Gastrocnemius medialis (tissue), 4 donors: Measurements from ENCODE around the gene LZTS2. TPM values are rescaled to one million over a fixed set of nuclear protein-coding genes. Genes with fewer than 3 reads are reported as not detected.

Source experiments
- ATAC-seq, 2 donors: fragments of 150-250 bp; one replicate each; pipeline ENCODE4 v1.9.1; 2016
- DNase-seq, 2 donors: peaks; one replicate each; pipeline ENCODE4 v3.0.0-alpha.2; 2019
- H3K27ac ChIP-seq, 4 donors: fragments of 200-600 bp; sonication (generic); 1 replicate in 1 of 4; 2 replicates in 3 of 4; pipeline ENCODE4 v1.5.1; 2016 to 2018; ENCODE audit warnings: mild to moderate bottlenecking in 2 of 4, moderate library complexity in 1 of 4
- H3K27me3 ChIP-seq, 3 donors: fragments of 200-600 bp; sonication (generic) in 2 of 3; 1 replicate in 1 of 3; 2 replicates in 2 of 3; pipeline versions ENCODE4 v1.5.1 to v1.6.0; 2016 to 2019; ENCODE audit warnings: mild to moderate bottlenecking in 1 of 3, moderate library complexity in 1 of 3
- H3K36me3 ChIP-seq, 2 donors: fragments of 200-600 bp; sonication (generic) in 1 of 2; one replicate each; pipeline ENCODE4 v1.5.1; 2017 to 2018
- H3K4me1 ChIP-seq, 2 donors: fragments of 200-600 bp; sonication (generic) in 1 of 2; one replicate each; pipeline ENCODE4 v1.5.1; 2016 to 2017; ENCODE audit warnings: mild to moderate bottlenecking in 2 of 2
- H3K4me3 ChIP-seq, 4 donors: fragments of 200-600 bp; sonication (generic) in 3 of 4; 1 replicate in 1 of 4; 2 replicates in 3 of 4; pipeline ENCODE4 v1.5.1; 2016 to 2019; ENCODE audit warnings: mild to moderate bottlenecking in 2 of 4
- H3K9me3 ChIP-seq, 3 donors: fragments of 200-600 bp; sonication (generic) in 2 of 3; 1 replicate in 1 of 3; 2 replicates in 2 of 3; pipeline ENCODE4 v1.5.1; 2016 to 2019
- CTCF ChIP-seq, 5 experiments: fragments of 450-650 bp in 3 of 5; fragments of 200-600 bp in 2 of 5; sonication (generic) in 2 of 5; IDR thresholded peaks in 4 of 5; conservative IDR thresholded peaks in 1 of 5; 1 replicate in 4 of 5; 2 replicates in 1 of 5; pipeline ENCODE4 v1.5.1; 2016 to 2019; ENCODE audit warnings: antibody characterized with exemption in 5 of 5, mild to moderate bottlenecking in 3 of 5, moderate library complexity in 3 of 5
- POLR2A ChIP-seq, 2 donors: fragments of 450-650 bp; IDR thresholded peaks; one replicate each; pipeline ENCODE4 v1.6.1; 2017; ENCODE audit warnings: antibody characterized with exemption in 2 of 2, mild to moderate bottlenecking in 2 of 2, moderate library complexity in 2 of 2
- in situ Hi-C, 4 donors: fragments of 200-750 bp; cut with MboI; loops; one replicate each; pipeline versions ENCODE4 v1.15.0 to v1.8.0; 2017; ENCODE audit warnings: low sequenced_read_pairs in 4 of 4
- intact Hi-C: fragments of 100-400 bp; cut with DNase I; formaldehyde crosslinking; loops from one replicate; pipeline ENCODE4 v1.15.1; 2023; ENCODE audit warnings: low total_unique reads
- total RNA-seq, 4 donors: library from RNA; depleted of rRNA; stranded (reverse); fragments of >200 nt; gene quantifications; one replicate each; pipeline versions ENCODE4 v1.1.0 to v1.2.3, GENCODE V29; 2016

Gene LZTS2
- total RNA-seq, 4 donors from 2014 or later, result 22.5 to 44.7 (median 26.7) TPM

- peak overlapping the region; percentile 95 to 100 (median 98) for H3K27ac ChIP-seq
Measured at GRCh38 chr10:100998991-100999741, 442 bp upstream of the LZTS2 start.

GRCh38 chr10:101000127-101000914 lies 713 bp downstream of the LZTS2 start:
- ATAC-seq (no peak), DNase-seq (no peak)
- TF ChIP-seq CTCF (IDR thresholded peaks at IDR 0.05 in 4 of 5, conservative IDR thresholded peaks at IDR 0.05 in 1 of 5), result no peak
- TF ChIP-seq POLR2A (IDR thresholded peaks at IDR 0.05), result no peak
- intact Hi-C loops, result no loop called here
- Histone ChIP-seq H3K27ac (peak overlapping the region; percentile 95 to 100 (median 98)), H3K9me3 (no peaks in the 10 kb centered on the region), H3K4me1 (peaks cover 38 to 54% of the 10 kb centered on the region in 2 donors), H3K36me3 (peaks cover 0 to 12% of the 10 kb centered on the region in 2 donors), H3K27me3 (no peaks in the 10 kb centered on the region), H3K4me3 (peak overlapping the region; percentile 64 to 94 (median 78))
- in situ Hi-C loops, result no loop called here

More at GRCh38 chr10:100998991-100999741, 442 bp upstream of the LZTS2 start:
- H3K9me3 ChIP-seq, result no peaks in the 10 kb centered on the region
- H3K4me3 ChIP-seq, result peak overlapping the region; percentile 65 to 97 (median 86)
- in situ Hi-C loops (no loop called here), intact Hi-C loops (loop anchor here (1.0 to 2.0 kb wide), 3 partner anchors 14 to 86 kb away; partner anchors contain the start of genes KAZALD1 and SLF2)
- ATAC-seq (peak; percentile 58 to 59), DNase-seq (peak; percentile 61 to 78)
- peaks cover 0 to 8% of the 10 kb centered on the region in 2 donors for H3K36me3 ChIP-seq
- TF ChIP-seq POLR2A (IDR thresholded peaks at IDR 0.05), result peak; percentile 92 to 95
- TF ChIP-seq CTCF (IDR thresholded peaks at IDR 0.05 in 4 of 5, conservative IDR thresholded peaks at IDR 0.05 in 1 of 5), result peak; percentile 90 to 100 (median 99)
- H3K4me1 ChIP-seq, result peaks cover 31 to 49% of the 10 kb centered on the region in 2 donors
- H3K27me3 ChIP-seq, result no peaks in the 10 kb centered on the region

GRCh38 chr10:101000915-101001658 lies 1.5 kb downstream of the LZTS2 start:
- H3K9me3 ChIP-seq, result no peaks in the 10 kb centered on the region
- peak overlapping the region; percentile 95 to 100 (median 98) for H3K27ac ChIP-seq
- peaks cover 38 to 54% of the 10 kb centered on the region in 2 donors for H3K4me1 ChIP-seq
- no peaks in the 10 kb centered on the region for H3K27me3 ChIP-seq
- DNase-seq (peak; percentile 90 to 93), ATAC-seq (peak; percentile 37 to 56)
- in situ Hi-C loops, result no loop called here
- H3K4me3 ChIP-seq, result peak overlapping the region; percentile 64 to 94 (median 78)
- intact Hi-C loops, result no loop called here
- TF ChIP-seq CTCF (IDR thresholded peaks at IDR 0.05 in 4 of 5, conservative IDR thresholded peaks at IDR 0.05 in 1 of 5) (no peak), POLR2A (IDR thresholded peaks at IDR 0.05) (peak; percentile 75 to 80)
- H3K36me3 ChIP-seq, result peaks cover 0 to 19% of the 10 kb centered on the region in 2 donors

- intact Hi-C loops (no loop called here), in situ Hi-C loops (no loop called here)
- peak overlapping the region; percentile 95 to 100 (median 98) for H3K27ac ChIP-seq
- H3K27me3 ChIP-seq, result no peaks in the 10 kb centered on the region
- ATAC-seq, result no peak
- no peaks in the 10 kb centered on the region for H3K9me3 ChIP-seq
- no peak for TF ChIP-seq POLR2A (IDR thresholded peaks at IDR 0.05)
- no peak for TF ChIP-seq CTCF (IDR thresholded peaks at IDR 0.05 in 4 of 5, conservative IDR thresholded peaks at IDR 0.05 in 1 of 5)
- no peak for DNase-seq
- peaks cover 38 to 50% of the 10 kb centered on the region in 2 donors for H3K4me1 ChIP-seq
- peak overlapping the region in 3 of 4 donors; percentile 30 to 94 (median 77) for H3K4me3 ChIP-seq
- peaks cover 0 to 23% of the 10 kb centered on the region in 2 donors for H3K36me3 ChIP-seq
Measured at GRCh38 chr10:101001659-101002035, 2.0 kb downstream of the LZTS2 start.
